Thymus (tissue), 11 donors: ENCODE results near the gene IL1R1. TPM values are rescaled to one million over a fixed set of nuclear protein-coding genes. Genes with fewer than 3 reads are reported as not detected.
A peak's percentile ranks its signal among the peaks of the same experiment; 100 is the strongest.

ENCODE experiments used
- DNase-seq, 9 donors: peaks; one replicate each; pipeline ENCODE4 v3.0.0-alpha.2; 2013; ENCODE audit warnings: low spot score in 9 of 9, low read depth in 6 of 9, missing footprints in 1 of 9
- H3K27ac ChIP-seq, 2 donors: one replicate each; pipeline ENCODE4 v1.5.1; 2013; ENCODE audit warnings: control low read depth in 1 of 2, low read depth in 1 of 2, low read length in 1 of 2, mild to moderate bottlenecking in 1 of 2, moderate library complexity in 1 of 2
- H3K27me3 ChIP-seq, 2 donors: one replicate each; pipeline ENCODE4 v1.5.1; 2013; ENCODE audit warnings: low read length in 1 of 2; ENCODE audit not compliant: control insufficient read depth in 2 of 2, insufficient read depth in 1 of 2
- H3K36me3 ChIP-seq, 2 donors: one replicate each; pipeline ENCODE4 v1.5.1; 2013; ENCODE audit warnings: low read length in 1 of 2, mild to moderate bottlenecking in 1 of 2, moderate library complexity in 1 of 2; ENCODE audit not compliant: control insufficient read depth in 2 of 2, insufficient read depth in 2 of 2
- H3K4me1 ChIP-seq, 2 donors: one replicate each; pipeline ENCODE4 v1.5.1; 2013; ENCODE audit warnings: low read length in 2 of 2; ENCODE audit not compliant: control insufficient read depth in 2 of 2, insufficient read depth in 2 of 2
- H3K4me3 ChIP-seq, 2 donors: one replicate each; pipeline ENCODE4 v1.5.1; 2013; ENCODE audit warnings: low read length in 2 of 2, control low read depth in 1 of 2, mild to moderate bottlenecking in 1 of 2
- H3K9me3 ChIP-seq, 2 donors: one replicate each; pipeline ENCODE4 v1.5.1; 2013; ENCODE audit warnings: low read length in 1 of 2, mild to moderate bottlenecking in 1 of 2; ENCODE audit not compliant: control insufficient read depth in 2 of 2, insufficient read depth in 1 of 2
- WGBS: extraction: QIAGEN DNeasy Blood & Tissue Kit; methylation state at CpG from one replicate; pipeline ENCODE4 v1.1.7; 2013; 5-methylcytosine and 5-hydroxymethylcytosine counted together
- polyA plus RNA-seq: library from polyadenylated mRNA; stranded (reverse); fragments of 200-250 nt; gene quantifications from one replicate; pipeline ENCODE4 v1.2.3, GENCODE V29; 2013
- total RNA-seq: library from RNA; stranded (reverse); fragments of 120-200 nt; gene quantifications from one replicate; pipeline ENCODE4 v1.2.4, GENCODE V29; 2013
- donor health status: healthy.

IL1R1 gene
- total and polyA plus RNA-seq, 2 donors, result 5.2 to 82.1 TPM

DNA sequence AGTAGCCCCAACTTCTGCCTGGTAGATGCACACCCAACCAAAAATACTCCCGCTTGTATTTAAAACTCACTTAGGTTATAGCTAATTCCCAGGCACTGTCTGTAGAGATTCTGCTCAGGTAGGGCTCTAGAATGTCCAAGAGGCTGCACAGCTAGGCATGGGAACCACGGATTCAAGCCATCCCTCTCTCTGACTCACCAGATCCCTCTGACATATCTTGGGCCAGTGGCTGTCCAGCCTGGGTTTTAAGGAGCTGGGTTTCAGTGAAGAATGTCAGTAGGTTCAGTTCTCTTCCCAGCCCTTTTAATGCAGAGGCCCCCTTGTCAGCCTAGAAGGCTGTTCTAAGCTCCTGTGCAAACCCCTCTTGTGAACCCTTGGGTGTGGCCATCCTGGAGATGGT is 15.9 kb upstream of the IL1R1 start:
- peaks cover 0 to 3% of the 10 kb centered on the region in 2 donors for H3K4me1 ChIP-seq
- no peaks in the 10 kb centered on the region for H3K27me3 ChIP-seq
- DNase-seq, result no peak
- no peaks in the 10 kb centered on the region for H3K36me3 ChIP-seq
- no peaks in the 10 kb centered on the region for H3K9me3 ChIP-seq
- no peak overlapping the region for H3K27ac ChIP-seq
- 98% methylated on average over 2 of the region's 2 CpGs for WGBS
- no peak overlapping the region for H3K4me3 ChIP-seq

- Histone ChIP-seq H3K4me3 (no peak overlapping the region), H3K9me3 (no peaks in the 10 kb centered on the region), H3K36me3 (no peaks in the 10 kb centered on the region), H3K4me1 (peaks cover 0 to 3% of the 10 kb centered on the region in 2 donors), H3K27ac (no peak overlapping the region), H3K27me3 (no peaks in the 10 kb centered on the region)
- 95% methylated on average over 1 of the region's 1 CpG for WGBS
- no peak for DNase-seq
These were observed 13.5 kb upstream of the IL1R1 start for GRCh38 chr2:102129082-102129481.

GRCh38 chr2:102129951-102130646 is 12.4 kb upstream of the IL1R1 start:
- Histone ChIP-seq H3K9me3 (no peaks in the 10 kb centered on the region), H3K27me3 (no peaks in the 10 kb centered on the region), H3K27ac (no peak overlapping the region), H3K36me3 (no peaks in the 10 kb centered on the region), H3K4me1 (peaks cover 0 to 3% of the 10 kb centered on the region in 2 donors), H3K4me3 (no peak overlapping the region)
- 69% methylated on average over 5 of the region's 5 CpGs for WGBS
- DNase-seq, result no peak

DNA sequence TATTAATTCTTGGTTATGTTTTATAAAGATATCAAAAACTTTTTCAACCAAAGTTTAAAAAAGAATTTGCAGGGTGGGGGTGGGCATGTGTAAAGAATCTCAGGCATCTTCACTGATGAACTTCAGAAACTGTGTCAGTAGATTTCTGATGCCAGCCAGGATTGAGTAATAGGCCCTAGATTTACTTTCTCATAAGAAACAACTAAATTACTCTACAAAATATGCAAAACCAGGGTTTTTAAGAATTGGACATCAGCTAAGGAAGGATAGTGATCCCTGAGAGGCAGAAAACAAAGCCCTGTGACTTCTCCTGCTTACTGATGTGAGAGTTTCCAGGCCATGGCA is 11.9 kb upstream of the IL1R1 start:
- H3K9me3 ChIP-seq, result no peaks in the 10 kb centered on the region
- DNase-seq, result no peak
- peaks cover 0 to 3% of the 10 kb centered on the region in 2 donors for H3K4me1 ChIP-seq
- H3K27me3 ChIP-seq, result no peaks in the 10 kb centered on the region
- no peaks in the 10 kb centered on the region for H3K36me3 ChIP-seq
- H3K27ac ChIP-seq, result no peak overlapping the region
- no peak overlapping the region for H3K4me3 ChIP-seq

- Histone ChIP-seq H3K27ac (no peak overlapping the region), H3K4me3 (no peak overlapping the region), H3K36me3 (no peaks in the 10 kb centered on the region), H3K27me3 (no peaks in the 10 kb centered on the region), H3K4me1 (peaks cover 0 to 3% of the 10 kb centered on the region in 2 donors), H3K9me3 (no peaks in the 10 kb centered on the region)
- 87% methylated on average over 5 of the region's 5 CpGs for WGBS
- DNase-seq, result no peak
These were observed 11.0 kb upstream of the IL1R1 start for GRCh38 chr2:102131564-102131963.

- no peak for DNase-seq
- Histone ChIP-seq H3K27ac (no peak overlapping the region), H3K9me3 (no peaks in the 10 kb centered on the region), H3K36me3 (no peaks in the 10 kb centered on the region), H3K4me1 (no peaks in the 10 kb centered on the region), H3K27me3 (peaks cover 5 to 23% of the 10 kb centered on the region in 2 donors), H3K4me3 (no peak overlapping the region)
- WGBS, result 90% methylated on average over 2 of the region's 2 CpGs
These were observed 5.4 kb upstream of the IL1R1 start for GRCh38 chr2:102137138-102137537.

DNA sequence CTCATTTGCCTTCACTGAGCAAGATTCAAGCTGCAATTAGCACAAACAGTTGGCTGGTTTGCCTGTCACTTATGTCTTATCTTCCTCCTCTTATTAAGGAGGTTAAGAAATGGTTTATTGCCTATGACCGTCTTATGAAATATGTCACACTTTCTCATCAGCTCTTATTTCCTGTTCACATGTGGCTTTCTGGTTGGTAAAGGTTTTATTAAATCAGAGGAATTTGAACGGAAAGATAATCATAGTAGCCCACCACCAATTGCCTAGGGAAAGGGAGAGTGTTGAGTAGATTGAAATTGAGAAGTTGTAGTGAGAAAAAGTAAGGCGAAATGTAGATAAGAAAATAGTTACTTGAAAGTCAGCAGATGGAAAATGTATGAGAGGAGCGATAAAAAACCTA is 4.2 kb upstream of the IL1R1 start:
- H3K27ac ChIP-seq, result no peak overlapping the region
- H3K27me3 ChIP-seq, result peaks cover 14 to 33% of the 10 kb centered on the region in 2 donors
- H3K4me3 ChIP-seq, result no peak overlapping the region
- H3K9me3 ChIP-seq, result no peaks in the 10 kb centered on the region
- DNase-seq, result peak in 1 of 9 donors; percentile 4
- H3K36me3 ChIP-seq, result no peaks in the 10 kb centered on the region
- 19% methylated on average over 4 of the region's 4 CpGs for WGBS
- H3K4me1 ChIP-seq, result no peaks in the 10 kb centered on the region

- WGBS, result 96% methylated on average over 1 of the region's 1 CpG
- H3K4me3 ChIP-seq, result no peak overlapping the region
- H3K27me3 ChIP-seq, result peaks cover 19 to 48% of the 10 kb centered on the region in 2 donors
- no peaks in the 10 kb centered on the region for H3K36me3 ChIP-seq
- no peak overlapping the region for H3K27ac ChIP-seq
- DNase-seq, result no peak
- peaks cover 0 to 4% of the 10 kb centered on the region in 2 donors for H3K9me3 ChIP-seq
- no peaks in the 10 kb centered on the region for H3K4me1 ChIP-seq
These were observed 2.7 kb upstream of the IL1R1 start for GRCh38 chr2:102139851-102140250.

GRCh38 chr2:102140377-102140776 is 2.2 kb upstream of the IL1R1 start:
- Histone ChIP-seq H3K4me1 (no peaks in the 10 kb centered on the region), H3K4me3 (no peak overlapping the region), H3K36me3 (no peaks in the 10 kb centered on the region), H3K9me3 (peaks cover 0 to 9% of the 10 kb centered on the region in 2 donors), H3K27ac (no peak overlapping the region), H3K27me3 (peaks cover 19 to 52% of the 10 kb centered on the region in 2 donors)
- DNase-seq, result no peak
- WGBS, result 100% methylated on average over 2 of the region's 2 CpGs
